GM21717 (cell line): ENCODE results near the gene HILPDA.
"Not testable (repeated sequence)": the region's sequence is repeated elsewhere in the genome, so short reads cannot be mapped to it uniquely, and the experiment has no call there.

Source experiments
- ATAC-seq: cut with Tn5 transposase; IDR thresholded peaks from one replicate; pipeline ENCODE4 v1.9.1; 2021; ENCODE audit warnings: mild to moderate bottlenecking, moderate library complexity; ENCODE audit not compliant: unreplicated experiment

Gene HILPDA

DNA sequence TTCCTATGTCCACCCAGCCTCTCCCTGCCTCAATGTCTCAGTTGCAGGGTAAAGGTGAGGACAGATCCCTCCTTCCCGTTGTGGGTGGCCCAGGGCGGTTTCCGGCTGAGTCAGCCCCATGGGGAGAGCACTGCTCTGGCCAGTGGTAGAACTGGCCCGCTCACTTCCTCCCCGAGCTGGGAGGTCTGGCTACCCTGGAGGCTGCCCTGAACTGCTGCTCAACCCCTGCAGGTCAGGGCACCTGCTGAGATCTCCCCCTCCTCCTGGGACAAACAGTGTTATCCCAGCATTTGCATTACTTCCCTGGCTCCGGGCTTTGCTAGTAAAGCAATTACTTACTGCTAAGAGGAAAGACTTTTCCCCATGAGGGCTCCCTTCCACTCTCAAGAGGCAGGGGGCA is 24.5 kb upstream of the HILPDA start:
- no peak for ATAC-seq

DNA sequence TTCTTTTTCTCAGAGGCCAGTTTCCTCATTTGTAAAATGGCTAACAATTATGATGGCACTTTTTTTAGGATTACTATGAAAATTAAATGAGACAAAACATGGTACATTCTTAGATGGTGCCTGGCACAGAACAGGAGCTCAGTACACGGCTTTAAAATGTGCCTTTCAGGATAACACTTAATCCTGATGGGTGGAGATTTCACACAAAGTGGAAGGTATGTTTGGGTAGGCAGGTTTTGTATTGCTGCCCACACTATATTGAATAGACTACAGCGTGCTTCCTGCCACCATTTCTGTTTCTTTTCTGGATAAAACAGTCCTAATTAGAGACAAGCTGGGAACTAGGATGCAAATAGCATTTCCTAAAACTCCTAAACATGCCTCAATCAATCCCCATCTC is 23.9 kb upstream of the HILPDA start:
- ATAC-seq, result no peak

DNA sequence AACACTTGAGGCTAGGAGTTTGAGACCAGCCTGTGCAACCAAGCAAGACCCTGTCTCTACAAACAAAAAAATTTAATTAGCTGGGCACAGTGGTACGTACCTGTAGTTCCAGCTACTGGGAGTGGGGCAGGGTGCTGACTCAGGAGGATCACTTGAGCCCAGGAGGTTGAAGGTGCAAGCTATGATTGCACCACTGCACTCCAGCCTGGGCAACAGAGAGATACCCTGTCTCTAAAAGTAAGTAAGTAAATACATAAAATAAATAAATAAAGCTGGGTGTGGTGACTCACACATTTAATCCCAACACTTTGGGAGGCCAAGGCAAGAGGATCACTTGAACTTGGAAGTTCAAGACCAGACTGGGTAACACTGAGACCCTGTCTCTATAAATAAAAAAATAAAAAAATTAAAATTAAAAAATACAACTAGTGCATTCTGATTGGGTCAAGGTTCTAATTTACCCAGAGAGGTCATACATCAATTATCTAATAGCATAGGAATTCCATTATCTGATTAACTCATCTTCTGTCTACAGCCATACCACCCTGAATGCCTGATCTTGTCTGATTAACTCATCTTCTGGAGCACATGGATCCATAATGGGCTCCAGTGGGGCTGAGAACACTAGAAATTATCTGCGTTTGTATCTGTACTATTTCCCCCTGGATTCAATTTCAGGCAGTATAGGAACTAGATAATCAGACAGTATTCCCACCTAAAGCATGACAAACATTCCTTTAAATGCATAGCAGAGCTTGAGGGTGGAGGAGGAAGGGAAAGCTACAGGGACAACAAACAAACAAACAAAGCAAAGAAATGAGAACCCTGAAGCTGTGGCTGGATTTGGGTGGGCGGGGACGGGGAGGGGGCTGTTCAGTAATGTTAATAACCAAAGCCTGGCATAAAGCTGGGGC is 21.0 kb upstream of the HILPDA start:
- ATAC-seq, result no peak

DNA sequence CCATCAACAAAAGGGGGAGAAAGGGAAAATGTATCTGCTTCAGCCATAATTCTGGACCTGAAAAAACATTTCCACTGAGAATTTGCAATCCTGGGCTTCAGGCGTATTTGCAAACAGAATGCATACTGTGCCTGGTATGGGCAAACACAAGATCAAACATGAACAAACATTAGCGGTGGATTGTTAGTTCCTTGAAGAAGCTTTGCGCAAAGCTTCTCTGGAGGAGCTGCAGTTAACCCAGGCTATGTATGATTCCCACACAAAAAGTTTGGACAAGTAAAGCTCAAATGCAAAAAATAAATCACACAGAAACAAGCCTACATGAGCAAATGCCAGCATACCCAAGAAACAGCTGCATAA is 20.4 kb upstream of the HILPDA start:
- no peak for ATAC-seq

DNA sequence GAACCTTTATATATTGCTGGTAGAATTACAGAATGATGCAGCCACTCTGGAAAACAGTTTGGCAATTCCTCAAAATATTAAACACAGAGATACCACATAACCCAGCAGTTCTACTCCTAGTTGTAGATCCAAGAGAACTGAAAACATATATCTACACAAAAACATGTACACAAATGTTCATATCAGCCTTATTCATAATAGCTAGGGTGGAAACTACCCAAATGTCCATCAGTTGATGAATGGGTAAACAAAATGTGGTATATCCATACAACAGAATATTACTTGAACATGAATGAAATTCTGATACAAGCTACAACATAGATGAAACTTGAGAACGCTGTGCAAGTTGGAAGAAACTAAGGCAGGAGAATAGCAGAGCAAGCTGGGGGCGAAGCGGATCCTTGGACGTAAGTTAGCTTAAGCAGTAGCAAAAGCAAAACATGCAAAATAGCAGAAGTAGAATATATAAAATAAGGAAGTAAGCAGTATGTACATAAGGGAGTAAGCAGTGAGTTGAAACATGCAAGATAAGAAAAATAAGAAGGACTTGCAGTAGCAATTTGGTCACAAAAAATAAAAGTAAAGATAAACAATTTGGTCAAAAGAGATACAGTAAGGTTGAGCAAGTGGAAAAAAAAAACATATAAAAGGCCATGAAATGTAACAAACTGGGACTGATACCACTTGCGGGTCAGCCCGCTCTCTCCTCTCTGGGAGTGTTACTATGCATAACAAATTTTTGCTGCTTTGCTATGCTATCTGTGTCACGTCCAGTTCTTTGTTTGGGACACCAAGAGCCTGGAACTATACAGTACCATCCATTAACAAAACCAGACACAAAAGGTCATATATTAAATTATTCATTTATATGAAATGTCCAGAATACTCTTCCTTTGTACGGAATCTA is 18.0 kb upstream of the HILPDA start:
- ATAC-seq, result peak; percentile 61

DNA sequence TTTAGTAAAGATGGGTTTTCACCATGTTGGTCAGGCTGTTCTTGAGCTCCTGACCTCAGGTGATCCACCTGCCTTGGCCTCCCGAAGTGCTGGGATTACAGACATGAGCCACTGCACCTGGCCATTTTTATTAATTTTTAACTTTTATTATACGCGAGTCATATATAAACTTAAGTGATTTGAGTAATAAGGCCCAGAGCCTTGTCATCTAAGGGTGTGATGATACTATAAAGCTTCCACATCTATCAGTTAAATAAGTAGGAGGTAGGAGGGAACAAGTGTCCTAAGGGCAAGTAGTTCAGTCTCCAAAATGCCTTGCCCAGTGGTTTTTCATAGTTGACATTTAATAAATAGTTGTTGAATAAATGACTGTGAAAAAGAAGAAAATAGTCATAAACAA is 13.3 kb upstream of the HILPDA start:
- ATAC-seq, result no peak

DNA sequence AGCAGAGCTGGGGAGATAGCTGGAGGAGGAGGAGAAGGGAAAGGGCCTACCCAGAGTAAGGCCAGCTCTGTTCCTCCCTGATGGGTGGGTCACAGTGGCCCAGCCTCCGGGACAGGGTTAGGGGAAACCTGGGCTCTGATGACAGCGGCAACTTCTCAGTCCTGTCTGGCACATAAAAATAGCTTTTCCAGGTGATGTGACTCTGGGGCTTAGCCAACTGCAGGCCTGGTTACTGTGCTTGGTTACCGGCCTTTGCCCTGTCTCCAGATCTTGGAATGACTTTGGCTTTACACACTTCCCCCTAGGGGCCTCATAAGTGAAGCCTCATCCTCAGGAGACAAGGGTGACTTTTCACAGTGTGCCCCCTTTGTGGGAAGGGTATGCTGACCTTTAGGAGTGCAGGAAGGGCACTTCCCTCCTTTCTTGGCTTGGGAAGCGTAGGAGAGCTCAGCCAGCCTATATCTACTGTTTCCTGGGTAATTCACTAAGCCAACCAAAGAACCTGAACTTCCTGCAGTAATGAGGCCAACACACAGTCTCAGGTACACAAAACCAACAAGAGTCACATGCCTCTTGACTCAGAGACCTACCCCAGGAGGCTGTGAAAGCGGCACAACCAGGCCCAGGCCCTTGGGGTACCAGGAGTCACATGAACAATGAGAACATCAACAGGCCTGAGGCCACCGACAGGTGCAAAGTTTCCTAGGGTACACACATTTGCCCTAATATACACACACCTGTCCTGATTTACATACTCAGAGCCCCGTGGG is 11.7 kb upstream of the HILPDA start:
- ATAC-seq, result no peak

DNA sequence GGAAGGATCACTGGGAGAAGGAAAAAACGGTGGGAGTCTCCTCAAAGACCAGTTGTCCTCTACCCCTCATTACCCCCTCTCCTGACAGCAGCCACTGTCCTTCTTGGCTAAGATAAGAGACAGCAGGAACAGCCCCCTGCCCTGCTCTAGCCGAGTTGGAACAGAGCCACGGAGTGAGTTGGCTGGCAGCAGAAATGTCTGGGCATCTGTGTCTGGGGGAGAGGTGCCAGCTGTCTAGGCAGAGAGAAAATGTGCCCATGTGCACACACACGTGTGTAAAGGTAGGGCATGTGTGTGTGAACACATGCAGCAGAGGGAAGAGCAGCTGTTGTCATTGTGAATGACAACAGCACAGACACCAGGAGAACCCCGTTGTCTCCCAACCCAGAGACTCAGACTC is 9.4 kb upstream of the HILPDA start:
- ATAC-seq, result no peak

DNA sequence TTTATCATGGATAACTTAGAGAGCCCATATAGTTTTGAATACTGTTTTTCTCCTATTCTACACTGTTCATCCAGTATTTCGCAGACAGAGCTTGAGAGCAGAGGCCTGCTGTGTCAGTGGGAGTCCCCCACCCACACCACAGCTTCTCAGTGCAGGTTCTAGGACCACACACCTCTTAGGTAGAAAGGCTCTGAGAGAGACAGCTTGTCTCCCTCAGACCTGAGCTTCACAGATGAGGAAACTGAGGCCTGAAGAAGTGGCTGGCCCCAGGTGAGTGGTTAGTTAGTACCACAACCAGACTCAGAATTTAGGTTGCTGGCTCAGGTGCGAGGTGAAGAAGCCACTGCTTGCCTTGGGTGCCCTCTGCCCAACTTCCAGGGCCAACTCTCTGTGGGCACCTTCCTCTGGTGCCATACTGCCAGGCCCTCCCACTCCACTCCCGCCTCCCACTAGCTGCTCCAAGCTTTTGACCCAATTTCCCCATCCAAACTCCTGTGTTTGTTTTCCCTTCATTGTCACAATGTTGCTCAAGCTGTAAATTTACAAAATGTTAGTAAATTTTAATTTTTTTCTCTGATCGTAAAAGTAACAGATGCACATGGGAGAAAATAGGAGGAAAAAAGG is 7.6 kb upstream of the HILPDA start:
- ATAC-seq, result no peak

DNA sequence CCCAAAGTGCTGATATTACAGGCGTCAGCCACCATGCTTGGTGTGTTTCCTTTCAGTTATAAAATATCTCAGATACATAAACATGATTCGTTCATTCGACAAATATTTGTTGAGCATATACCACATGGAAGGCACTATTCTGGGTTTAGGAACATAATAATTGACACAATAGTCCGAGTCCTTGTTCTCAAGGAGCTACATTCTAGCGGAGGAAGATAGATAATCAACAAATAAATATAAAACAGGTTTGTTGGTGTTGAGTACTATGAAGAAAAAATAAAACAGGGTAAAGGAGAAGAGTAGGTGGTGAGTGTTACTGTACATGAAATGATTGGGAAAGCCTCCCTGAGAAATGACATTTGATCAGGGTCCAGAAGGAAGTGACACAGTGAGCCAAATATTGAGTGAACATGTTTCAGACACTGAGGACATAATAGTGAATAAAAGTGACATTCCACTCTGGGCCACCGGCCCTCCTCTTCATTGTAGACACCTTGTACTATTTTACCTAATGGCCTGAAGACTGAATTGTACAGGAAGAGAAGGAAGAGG is 6.9 kb upstream of the HILPDA start:
- ATAC-seq, result no peak

DNA sequence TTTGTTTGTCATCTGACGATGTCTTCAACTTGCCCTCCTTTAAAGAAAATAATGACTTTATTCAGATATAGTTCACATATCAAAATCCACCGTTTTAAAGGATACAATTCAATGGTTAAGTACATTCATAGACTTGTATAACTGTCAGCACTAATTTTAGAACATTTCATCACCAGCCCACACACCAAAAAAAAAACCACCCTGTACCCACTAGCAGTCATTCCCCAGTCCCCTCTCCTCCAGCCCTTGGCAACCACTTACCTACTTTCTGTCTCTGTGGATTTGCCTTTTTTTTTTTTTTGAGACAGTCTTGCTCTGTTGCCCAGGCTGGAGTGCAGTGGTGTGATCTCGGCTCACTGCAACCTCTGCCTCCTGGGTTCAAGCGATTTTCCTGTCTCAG is 5.3 kb upstream of the HILPDA start:
- ATAC-seq, result no peak

DNA sequence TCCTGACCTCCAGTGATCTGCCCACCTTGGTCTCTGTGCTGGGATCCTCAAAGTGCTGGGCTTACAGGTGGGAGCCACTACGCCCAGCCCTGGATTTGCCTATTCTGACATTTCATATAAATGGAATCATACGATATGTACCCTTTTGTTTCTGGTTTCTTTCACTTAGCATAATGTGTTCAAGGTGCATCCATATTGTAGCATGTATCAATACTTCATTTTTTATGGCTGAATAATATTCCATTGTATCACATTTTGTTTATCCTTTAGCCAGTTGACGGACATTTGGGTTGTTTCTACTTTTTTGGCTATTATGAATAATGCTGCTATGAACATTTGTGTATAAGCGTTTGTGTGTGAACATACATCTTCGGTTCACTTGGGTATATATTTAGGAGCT is 4.8 kb upstream of the HILPDA start:
- ATAC-seq, result no peak

DNA sequence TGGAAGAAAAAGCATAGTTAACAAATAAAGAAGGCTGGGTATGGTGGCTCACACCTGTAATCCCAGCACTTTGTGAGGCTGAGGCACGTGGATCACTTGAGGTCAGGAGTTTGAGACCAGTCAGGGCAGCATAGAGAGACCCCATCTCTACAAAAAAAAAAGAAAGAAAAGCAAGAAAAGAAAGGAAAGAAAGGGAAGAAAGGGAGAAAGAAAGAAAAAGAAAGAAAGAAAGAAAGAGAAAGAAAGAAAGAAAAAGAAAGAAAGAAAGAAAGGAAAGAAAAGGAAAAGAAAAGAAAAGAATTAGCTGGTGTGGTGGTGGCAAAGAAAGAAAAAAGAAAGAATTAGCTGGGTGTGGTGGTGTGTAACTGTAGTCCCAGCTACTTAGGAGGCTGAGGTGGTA is 3.1 kb upstream of the HILPDA start:
- no peak for ATAC-seq

DNA sequence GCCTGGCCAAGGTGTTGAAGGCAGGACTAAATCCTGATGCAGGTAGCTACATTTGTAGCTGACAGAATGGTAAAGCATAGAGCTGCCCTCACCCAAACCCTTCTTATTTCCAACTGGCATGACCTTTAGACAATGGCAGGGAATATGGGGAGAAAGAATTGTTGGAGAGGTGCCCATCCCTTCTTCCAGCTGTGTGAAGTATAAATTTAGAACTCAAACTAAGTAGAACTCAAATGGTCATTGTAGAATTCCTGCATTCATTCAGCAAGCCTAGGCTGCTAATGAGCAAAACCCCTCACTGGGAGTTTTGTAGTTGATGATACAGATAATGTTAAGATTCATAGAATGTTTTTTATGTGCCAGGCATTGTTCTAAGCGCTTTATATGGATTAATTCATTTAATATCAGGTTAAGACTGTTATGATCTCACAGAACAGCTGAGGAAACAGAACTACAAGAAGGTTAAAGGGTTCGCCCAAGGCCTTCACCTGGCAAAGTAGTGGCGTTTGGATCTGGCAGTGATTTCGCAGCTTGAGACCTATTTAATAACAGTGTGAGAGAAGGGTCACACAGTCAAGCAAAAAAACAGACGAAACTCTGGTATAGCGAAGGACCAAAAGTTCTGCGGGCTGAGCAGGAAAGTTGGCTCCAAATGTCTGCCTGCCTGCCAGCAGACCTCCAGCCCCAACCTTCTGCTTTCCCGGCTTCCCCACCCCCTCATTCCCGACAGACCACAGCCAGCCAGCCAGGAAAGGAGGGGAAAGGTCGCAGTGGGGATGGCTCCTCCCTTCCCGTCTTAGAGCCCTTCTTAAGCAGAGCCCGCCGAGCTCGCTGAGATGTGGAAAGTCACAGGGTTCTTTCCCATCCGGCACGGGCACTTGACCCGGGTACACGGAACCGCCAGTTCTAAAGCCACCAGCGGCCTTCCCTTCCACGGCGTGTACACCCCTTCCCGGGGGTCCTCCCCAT is 1.6 kb upstream of the HILPDA start:
- ATAC-seq, result no peak

DNA sequence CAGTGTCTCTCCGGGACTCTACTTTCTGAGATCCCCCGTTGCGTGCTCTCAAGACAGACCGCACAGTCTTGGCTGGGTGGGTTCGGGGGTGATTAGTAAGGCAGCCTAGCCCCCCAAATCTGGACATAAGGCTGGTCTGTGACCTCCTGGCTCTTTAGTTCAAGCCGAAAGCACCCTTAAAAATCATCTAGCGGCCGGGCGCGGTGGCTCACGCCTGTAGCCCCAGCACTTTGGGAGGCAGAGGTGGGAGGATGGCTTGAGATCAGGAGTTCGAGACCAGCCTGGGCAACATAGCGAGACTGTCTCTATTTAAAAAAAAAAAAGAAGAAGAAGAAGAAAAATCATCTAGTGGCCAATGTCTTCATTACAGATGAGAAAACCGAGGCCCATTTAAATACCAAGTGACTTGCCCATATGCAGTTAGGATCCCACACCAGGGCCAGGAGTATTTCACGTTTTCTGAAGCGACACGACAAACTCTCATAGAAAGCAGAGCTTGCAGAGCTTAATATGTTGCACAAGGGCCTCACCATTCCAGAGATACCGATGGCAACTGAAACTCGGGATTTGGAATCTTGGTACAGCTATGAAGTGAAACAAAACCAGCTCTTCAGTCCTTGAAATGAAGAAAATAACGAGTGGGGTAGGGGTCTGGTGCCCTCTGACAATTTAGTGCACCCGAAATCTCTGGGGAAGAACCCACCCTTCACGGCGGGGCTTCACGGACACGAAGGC is 703 bp upstream of the HILPDA start:
- ATAC-seq, result no peak

DNA sequence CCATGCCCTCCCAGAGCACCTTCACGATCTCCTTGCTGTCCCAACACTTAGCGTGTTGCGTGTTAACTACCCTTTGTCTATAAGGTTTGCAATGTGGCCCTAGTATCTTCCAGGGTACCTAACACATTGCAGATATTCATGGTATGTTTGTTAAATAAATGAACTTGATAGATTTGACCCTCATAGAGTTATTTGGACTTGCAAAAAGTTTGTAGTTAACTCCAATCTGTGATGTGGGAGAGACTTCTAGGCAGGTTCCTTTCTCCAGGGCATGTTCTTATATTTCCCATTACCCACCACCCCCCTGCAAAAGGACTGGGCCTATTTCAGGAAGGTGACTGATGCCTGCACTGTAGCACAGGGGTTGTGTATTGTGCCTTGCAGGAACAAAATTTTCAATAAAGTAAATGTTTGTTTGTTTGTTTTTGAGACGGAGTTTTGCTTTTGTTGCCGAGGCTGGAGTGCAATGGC is 612 bp downstream of the HILPDA start:
- no peak for ATAC-seq

DNA sequence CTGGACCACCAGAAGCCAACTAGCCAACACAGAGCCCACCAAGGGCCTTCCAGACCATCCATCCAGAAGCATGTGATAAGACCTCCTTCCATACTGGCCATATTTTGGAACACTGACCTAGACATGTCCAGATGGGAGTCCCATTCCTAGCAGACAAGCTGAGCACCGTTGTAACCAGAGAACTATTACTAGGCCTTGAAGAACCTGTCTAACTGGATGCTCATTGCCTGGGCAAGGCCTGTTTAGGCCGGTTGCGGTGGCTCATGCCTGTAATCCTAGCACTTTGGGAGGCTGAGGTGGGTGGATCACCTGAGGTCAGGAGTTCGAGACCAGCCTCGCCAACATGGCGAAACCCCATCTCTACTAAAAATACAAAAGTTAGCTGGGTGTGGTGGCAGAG is 1.7 kb downstream of the HILPDA start:
- ATAC-seq, result not testable (repeated sequence)

DNA sequence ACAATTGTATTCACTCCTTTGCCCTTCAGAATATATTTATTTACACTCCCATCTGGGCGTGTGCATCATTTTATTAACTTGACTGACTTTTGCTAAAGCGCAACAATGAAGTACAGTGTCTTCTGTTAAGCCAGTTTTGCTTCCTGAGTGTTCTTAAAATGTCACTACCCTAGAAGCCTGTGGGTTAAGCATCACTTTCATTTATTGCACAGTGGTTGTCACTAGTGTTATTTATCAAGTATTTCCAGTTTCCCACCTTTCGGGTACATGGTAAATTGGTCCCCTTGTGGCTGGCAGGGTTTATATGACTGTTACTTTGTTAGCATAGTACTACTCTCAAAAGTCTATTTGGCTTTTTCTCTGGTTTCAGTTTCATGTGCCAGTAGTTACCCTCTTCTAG is 3.3 kb downstream of the HILPDA start:
- ATAC-seq, result peak; percentile 29
